Measurements from ENCODE around the gene CHST11.

GRCh38 chr12:104602406-104602805 lies 145.7 kb downstream of the CHST11 start:
- no peak for TF ChIP-seq CTCF (IDR thresholded peaks at IDR 0.05; ENCODE audit: insufficient read depth, low read length, poor library complexity, severe bottlenecking)
- TF ChIP-seq EZH2phosphoT487 (conservative IDR thresholded peaks at IDR 0.05; ENCODE audit: low read length), result no peak
